GM19043 (cell line): ENCODE data around the gene SNX13.
"Not testable (repeated sequence)": the region's sequence is repeated elsewhere in the genome, so short reads cannot be mapped to it uniquely, and the experiment has no call there.

Source experiments
- ATAC-seq: cut with Tn5 transposase; IDR thresholded peaks from one replicate; pipeline ENCODE4 v1.9.1; 2021; ENCODE audit warnings: low read depth; ENCODE audit not compliant: unreplicated experiment

Gene SNX13

DNA sequence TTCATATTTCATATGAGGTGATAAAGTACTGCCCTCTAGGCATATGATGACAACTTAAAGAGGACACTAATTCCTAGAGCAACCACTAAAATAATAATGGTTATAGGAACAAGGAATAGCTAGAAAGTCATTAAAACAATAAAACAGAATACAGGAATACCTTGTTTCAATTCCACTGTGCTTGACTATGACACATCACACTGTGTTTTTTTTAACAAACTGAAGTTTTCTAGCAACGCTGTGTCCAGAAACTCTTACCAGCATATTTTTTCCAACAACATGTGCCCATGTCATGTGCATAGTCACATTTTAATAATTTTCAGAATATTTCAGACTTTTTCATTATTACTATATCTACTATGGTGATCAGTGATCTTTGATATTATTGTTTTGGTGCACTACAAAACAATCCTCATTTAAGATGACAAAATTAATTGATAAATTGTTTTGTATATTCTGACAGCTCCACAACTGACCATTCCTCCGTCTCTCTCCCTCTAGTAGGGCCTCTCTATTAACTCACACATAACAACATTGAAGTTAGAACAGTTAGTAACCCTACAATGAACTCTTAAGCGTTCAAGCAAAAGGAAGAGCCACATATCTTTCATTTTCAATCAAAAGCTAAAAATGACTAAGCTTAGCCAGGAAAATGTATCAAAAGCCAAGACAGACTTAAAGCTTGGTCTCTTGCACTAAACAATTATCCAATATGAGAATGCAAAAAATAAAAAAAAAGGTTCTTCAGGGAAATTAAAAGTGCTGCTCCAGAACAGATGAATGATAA, 85.8 kb downstream of the SNX13 start:
- no peak for ATAC-seq

DNA sequence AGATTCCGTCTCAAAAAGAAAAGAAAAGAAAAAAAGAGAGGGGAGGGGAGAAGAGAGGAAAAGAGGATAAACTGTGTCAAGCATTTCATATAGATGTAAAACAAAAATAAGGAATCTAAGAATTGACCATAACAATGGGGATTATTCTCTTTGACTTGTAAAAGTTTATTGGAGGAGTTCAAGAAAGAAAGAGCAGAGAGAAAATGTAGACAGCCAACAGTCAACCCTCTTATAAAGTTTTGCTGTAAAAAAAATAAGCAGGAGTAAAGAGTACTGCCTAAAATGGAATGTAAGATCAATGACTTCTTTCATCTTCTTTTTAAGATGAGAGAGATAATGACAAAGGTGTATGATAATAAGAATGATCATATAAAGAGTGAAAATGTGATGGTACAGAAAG, 87.9 kb downstream of the SNX13 start:
- no peak for ATAC-seq

DNA sequence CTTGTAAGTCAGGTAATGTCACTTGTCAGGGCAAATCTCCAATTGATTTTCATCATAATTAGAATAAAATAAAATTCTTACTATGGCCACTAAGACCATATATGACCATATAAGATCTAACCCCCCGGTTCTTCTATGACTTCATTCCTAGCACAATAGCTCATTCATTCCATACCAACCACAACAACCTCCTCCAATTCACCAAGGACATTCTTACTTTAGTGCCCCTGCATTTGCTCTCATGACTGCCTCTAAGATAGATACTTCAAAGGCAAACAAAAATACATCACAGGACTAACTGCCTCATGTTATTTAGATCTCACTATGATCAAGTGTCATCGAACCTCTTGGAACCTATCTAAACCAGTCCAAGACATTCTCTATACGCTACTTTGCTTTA, 90.8 kb downstream of the SNX13 start:
- no peak for ATAC-seq

DNA sequence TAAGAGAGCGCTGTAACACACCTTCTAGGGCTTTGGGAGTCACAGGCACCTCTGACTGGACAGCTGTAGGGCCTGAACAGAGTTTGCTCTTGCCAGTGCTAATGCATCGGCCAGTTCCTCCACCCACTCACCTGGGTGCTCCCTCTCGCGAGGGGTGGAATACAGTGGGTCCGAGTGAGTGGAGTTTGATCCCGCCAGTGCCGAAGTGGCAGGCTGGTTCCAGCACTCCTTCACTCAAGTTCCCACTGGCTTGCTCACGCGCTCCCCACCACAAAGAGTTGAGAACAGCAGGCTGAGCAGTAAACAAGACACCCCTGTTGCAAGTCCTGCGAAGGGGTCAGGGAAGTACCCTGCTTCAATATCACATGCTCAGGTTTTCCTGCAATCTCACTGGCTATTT, 91.8 kb downstream of the SNX13 start:
- no peak for ATAC-seq

DNA sequence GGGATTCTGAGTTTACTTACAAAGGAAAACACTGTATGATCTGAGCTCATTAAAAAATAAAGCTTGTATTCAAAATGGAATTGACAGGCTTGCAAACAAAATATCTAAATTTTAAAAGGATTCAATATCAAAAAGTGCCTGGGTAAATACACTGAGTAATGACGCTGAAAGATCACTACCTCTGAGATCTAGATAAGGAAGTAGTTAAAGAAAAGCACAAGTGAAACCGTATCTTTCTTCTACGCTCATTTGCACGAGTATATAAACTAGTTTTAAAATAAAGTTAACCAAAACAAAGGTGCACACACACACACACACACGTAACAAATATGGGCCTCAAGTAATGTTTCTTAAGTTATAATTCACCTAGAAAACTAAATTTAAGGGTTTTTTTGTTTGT, 93.4 kb downstream of the SNX13 start:
- no peak for ATAC-seq

DNA sequence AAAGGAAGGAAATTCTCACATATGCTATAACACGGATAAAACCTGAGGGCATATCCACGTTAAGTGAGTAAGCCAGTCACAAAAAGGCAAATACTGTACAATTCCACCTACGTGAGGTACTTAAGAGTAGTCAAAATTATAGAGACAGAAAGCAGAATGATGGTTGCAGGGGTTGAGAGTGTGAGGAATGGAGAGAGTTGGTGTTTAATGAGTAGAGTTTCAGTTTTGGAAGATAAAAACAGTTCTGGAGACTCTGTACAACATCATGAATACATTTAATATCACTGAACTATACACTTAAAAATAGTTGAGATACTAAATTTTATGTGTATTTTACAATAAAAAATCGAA, 95.1 kb downstream of the SNX13 start:
- ATAC-seq: no peak

DNA sequence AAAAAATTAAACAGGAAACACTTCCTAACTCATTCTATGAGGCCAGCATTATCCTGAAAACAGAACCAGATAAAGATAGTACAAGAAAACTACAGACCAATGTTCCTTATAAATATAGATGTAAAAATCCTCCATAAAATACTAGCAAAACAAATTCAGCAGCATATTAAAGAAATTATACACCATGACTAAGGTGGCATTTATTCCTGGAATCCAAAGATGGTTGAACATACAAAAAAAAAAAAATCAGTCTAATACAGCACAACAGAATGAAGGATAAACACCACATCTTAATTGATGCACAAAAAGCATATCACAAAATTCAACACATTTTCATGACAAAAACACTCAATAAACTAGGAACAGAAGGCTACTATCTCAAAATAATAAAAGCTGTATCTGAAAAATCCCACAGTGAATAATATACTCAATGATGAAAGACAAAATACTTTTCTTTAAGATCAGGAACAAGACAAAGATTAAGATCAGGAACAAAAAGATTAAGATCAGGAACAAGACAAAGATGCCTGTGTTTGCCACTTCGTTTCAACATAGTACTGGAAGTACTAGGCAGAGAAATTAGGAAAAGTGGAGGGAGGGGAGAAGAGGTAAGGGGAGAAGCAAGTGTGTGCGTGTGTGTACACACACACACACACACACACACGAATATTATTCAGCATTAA, 95.6 kb downstream of the SNX13 start:
- no peak for ATAC-seq

DNA sequence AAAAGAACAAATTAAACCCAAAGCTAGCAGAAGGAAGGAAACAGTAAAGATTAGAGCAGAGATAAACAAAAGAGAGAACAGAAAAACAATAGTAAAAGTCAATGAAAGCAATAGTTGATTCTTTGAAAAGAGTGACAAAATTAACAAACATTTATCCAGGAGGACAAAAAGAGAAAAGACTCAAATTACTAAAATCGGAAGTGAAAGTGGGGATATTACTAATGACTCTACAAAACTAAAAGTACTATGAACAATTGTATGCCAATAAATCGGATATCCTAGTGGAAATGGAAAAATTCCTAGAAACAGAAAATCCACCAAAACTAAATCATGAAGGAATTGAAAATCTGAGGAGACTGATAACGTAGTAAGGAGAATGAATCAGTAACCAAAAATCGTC, 96.3 kb downstream of the SNX13 start:
- ATAC-seq: no peak

DNA sequence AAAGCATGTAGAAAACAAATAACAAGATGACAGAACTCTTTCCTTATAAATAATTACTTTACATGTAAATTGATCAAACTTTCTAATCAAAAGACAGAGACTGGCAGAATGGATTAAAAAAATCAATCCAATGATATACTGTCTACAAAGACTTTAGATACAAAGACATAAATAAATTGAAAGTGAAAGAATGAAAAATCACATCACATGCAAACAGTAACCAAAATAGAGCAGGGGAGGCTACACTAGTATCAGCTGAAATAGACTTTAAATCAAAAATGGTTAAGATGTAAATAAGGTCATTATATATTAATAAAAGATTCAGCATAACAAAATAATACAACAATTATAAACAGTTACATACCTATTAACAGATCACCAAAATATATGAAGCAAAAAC, 97.3 kb downstream of the SNX13 start:
- ATAC-seq: no peak

DNA sequence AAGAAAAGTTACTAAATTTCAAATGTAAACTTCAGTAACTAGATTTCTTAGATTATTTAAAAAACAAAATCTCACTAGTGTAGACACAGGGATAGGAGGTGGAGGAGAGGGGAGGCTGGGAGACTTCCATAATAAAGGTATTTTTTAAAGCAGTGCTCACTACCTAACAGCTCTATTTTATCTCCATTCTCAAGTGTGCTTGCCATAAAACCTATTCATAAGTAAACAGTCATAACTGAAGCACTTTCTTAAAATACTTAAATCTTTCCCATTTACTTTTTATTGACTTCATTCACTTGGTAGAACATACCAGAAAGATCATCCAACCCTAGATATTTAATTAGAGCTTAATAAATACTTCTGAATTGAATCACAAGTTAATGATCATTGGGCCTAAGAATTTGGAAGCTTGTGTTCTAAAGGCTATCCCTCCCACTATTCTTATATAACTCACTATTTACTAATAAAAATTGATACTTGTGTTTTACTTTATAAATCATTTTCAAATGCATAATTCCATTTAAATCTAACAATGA, 107.4 kb downstream of the SNX13 start:
- no peak for ATAC-seq

DNA sequence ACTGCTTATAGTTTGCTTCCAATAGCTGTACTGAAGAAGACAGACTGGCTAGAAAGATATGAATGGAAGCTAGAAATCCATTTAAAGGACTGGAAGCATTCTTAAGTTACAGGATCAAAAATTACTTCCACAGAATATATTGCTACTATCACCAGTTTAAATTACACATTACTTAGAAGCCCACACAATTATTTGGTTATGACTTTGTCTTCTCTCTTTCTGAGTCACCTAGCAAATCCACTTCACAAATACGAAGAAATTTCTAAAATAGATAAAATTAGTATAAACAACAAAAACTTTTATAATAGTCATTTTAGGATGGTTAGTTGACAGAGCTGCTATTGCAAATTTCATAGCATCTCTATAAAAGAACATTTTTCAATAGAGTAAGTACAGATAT, 108.1 kb downstream of the SNX13 start:
- ATAC-seq: no peak

DNA sequence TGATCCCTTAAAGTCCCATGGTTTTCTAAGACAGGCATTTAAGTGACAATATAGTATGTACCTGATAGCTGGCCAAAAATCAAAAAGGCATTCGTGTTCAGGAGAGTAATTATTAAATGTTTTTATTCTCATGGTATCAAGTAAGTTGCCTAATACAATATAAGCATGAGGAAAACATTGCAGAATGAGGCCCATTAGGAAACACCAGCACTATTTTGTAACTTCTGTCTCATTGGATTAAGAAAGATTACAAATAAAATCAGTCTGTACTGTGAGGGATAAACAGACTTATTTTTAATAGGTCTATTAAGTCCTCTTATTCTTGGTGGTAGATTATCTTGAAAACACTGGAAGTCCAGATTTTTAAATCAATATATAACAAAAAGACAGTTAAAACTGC, 110.1 kb downstream of the SNX13 start:
- ATAC-seq: no peak

DNA sequence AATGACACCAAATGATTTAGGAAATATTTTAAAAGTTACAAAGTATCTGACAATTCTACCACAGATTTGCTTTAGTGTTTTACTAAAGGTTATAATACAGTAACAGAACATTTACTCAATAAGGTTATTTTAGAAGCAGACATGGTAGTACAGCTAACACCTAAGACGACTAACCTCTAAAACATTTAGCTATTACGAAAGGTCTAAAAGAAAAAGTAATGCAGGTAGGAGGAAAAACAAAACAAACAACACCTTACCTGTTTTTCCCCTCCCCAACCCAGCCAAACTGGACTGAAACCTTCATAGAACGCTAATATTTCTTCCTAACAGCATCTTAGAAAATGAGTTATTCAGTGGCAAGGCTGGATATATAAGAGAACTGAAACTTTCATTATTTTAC, 111.3 kb downstream of the SNX13 start:
- no peak for ATAC-seq

DNA sequence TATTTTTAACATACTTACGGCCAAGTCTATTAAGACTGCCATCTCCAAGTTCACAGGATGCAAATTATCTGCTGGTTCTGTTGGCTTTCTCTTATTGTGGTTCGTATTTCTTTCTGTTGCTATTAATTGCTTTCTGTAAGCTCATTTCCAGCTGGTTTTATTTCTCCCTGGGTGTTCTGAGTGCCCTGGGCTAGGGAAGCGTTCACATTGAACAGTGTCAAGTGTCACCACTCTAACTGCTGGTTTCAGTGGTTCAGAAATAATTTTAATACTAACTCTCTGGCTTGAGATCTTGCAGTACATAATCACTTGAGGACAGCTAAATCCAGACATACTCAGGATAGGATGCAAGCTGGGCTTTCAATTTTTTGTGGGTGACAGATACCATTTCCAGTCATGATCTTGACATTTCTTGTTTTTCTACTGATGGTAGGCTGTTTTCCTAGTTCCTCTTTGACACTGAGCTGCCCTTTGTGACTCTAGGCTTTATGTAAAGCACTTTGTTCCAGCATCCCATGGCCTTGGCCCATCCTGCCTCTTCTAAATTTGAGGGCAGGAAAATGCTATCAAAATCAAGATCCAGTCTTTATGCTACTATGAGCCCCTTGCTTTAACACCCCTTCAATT, 117.6 kb downstream of the SNX13 start:
- no peak for ATAC-seq

DNA sequence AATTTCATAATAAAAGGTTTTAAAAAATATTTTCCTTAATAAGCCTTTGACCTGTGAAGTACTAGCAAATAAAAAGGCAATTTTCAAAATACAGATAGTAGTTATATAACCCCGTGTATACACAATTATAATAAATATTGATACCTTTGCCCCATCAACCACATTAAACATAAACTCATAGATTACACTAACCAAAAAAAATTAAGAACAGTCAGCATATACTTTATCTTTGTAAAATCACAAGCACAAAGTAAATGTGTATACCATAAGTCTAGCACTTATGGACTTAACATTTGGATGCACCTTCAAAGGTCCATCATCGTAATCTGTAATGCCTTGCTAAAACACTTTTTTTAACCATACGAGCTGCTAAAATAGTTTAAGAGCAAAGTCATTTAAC, 123.4 kb downstream of the SNX13 start:
- ATAC-seq: no peak

DNA sequence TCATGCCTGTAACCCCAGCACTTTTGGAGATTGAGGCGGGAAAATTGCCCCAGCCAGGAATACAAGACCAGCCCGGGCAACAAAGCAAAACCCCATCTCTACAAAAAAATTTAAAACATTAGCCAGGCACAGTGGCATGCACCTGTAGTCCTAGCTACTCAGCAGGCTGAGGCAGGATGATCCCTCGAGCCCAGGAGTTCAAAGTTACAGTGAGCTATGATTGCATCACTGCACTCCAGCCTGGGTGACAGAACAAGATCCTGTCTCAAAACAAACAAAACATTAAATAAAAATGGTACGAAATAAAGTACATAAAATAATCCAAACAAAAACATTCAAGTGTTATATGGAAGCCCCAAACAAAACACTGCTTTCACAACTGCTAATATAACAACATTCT, 125.0 kb downstream of the SNX13 start:
- ATAC-seq: no peak

DNA sequence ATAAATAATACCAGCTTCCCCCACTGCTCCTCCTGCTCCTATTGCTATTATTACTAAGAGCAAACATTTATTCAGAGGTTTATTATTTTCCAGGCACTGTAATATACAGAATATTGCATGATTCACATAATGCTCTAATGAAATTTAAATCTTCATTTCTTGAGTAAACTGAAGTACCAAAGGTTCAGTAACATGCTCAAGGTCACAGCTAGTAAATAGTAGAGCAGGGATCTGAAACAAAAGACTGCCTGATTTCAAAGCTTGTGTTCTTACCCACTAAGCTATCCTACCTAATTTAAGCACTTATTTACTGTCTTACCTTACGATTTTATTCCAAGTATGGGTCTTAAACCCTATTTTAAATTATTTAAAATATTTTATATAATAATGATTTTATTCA, 126.2 kb downstream of the SNX13 start:
- no peak for ATAC-seq

DNA sequence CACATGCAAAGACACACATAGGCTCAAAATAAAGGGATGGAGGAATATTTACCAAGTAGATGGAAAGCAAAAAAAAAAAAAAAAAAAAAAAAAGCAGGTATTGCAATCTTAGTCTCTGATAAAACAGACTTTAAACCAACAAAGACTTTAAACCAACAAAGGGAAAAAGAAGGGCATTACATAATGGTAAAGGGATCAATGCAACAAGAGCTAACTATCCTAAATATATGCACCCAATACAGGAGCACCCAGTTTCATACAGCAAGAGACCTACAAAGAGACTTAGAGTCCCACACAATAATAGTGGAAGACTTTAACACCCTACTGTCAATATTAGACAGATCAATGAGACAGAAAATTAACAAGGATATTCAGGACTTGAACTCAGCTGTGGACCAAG, 131.1 kb downstream of the SNX13 start:
- ATAC-seq: not testable (repeated sequence)

DNA sequence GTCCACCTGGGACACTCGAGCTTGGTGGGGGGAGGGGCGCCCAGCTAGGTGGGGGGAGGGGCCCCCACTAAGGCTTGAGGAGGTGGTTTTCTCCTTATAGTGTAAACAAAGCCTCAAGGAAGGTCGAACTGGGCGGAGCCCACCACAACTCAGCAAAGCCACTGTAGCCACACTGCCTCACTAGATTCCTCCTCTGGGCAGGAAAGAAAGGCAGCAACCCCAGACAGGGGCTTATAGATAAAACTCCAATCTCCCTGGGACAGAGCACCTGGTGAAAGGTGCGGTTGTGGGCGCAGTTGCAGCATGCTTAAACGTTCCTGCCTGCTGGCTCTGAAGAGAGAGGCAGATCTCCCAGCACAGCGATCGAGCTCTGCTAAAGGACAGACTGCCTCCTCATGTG, 133.1 kb downstream of the SNX13 start:
- ATAC-seq: no peak

DNA sequence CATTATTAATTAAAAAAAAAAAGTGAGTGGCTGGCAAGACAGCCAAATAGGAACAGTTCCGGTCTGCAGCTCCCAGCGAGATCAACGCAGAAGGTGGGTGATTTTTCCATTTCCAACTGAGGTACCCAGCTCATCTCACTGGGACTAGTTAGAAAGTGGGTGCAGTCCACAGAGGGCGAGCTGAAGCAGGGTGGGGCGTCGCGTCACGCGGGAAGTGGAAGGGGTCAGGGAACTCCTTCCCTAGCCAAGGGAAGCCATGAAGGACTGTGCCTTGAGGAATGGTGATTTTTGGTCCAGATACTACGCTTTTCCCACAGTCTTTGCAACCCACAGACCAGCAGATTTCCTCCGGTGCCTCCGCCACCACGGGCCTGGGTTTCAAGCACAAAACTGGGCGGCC, 133.7 kb downstream of the SNX13 start:
- ATAC-seq: no peak

DNA sequence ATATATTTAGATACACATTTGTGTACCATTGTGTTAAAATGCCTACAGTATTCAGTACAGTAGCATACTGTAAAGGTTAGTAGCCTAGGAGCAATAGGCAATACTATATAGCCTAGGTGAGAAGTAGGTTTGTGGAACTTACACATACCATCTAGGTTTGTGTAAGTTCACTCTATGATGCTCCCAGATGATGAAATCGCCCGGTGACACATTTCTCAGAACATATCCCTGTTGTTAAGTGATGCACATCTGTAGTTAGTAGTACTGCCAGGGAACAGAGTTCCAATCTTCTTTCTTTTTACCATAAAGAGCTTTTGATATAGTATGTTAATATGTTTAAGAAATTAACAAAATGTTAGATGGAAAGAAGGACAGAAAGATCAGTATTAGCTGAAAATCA, 138.2 kb downstream of the SNX13 start:
- ATAC-seq: no peak
